Activated T-helper 9 cell treated with anti-CD3 and anti-CD28 coated beads, Interleukin-2, amount 50 U/mL, for 16 hours (primary cell): ENCODE results near the gene ARNT2.

ENCODE experiments used
- DNase-seq: peaks from one replicate; pipeline ENCODE4 v3.0.0-alpha.2; 2020; ENCODE audit warnings: low read depth

Gene ARNT2

GRCh38 chr15:80411788-80412288 lies 7.7 kb downstream of the ARNT2 start:
- no peak for DNase-seq

- DNase-seq = no peak
Measured at GRCh38 chr15:80414546-80415357, 10.6 kb downstream of the ARNT2 start.

- DNase-seq = no peak
Measured at GRCh38 chr15:80415358-80415670, 11.1 kb downstream of the ARNT2 start.

GRCh38 chr15:80416702-80417101 lies 12.5 kb downstream of the ARNT2 start:
- DNase-seq = no peak

- DNase-seq = no peak
Measured at GRCh38 chr15:80418892-80419537, 14.8 kb downstream of the ARNT2 start.

- no peak for DNase-seq
Measured at GRCh38 chr15:80419546-80419945, 15.4 kb downstream of the ARNT2 start.

GRCh38 chr15:80420658-80421057 lies 16.5 kb downstream of the ARNT2 start:
- no peak for DNase-seq

GRCh38 chr15:80423215-80423614 lies 19.0 kb downstream of the ARNT2 start:
- no peak for DNase-seq

GRCh38 chr15:80424381-80424780 lies 20.2 kb downstream of the ARNT2 start:
- DNase-seq = no peak

- no peak for DNase-seq
Measured at GRCh38 chr15:80426316-80426715, 22.1 kb downstream of the ARNT2 start.

- DNase-seq = no peak
Measured at GRCh38 chr15:80429964-80430363, 25.8 kb downstream of the ARNT2 start.

- DNase-seq = no peak
Measured at GRCh38 chr15:80431635-80432344, 27.6 kb downstream of the ARNT2 start.

GRCh38 chr15:80432345-80432702 lies 28.1 kb downstream of the ARNT2 start:
- no peak for DNase-seq

GRCh38 chr15:80433836-80434235 lies 29.7 kb downstream of the ARNT2 start:
- DNase-seq = no peak

- no peak for DNase-seq
Measured at GRCh38 chr15:80434926-80435720, 30.9 kb downstream of the ARNT2 start.

- no peak for DNase-seq
Measured at GRCh38 chr15:80436511-80437307, 32.5 kb downstream of the ARNT2 start.

- DNase-seq = no peak
Measured at GRCh38 chr15:80437334-80437891, 33.2 kb downstream of the ARNT2 start.

- no peak for DNase-seq
Measured at GRCh38 chr15:80439140-80439539, 35.0 kb downstream of the ARNT2 start.

GRCh38 chr15:80440024-80440423 lies 35.8 kb downstream of the ARNT2 start:
- DNase-seq = no peak

GRCh38 chr15:80441041-80441440 lies 36.9 kb downstream of the ARNT2 start:
- no peak for DNase-seq

GRCh38 chr15:80441714-80442113 lies 37.5 kb downstream of the ARNT2 start:
- no peak for DNase-seq
